HG03135 (cell line): ENCODE results near the gene LRP1B.
"Not testable (repeated sequence)": the region's sequence is repeated elsewhere in the genome, so short reads cannot be mapped to it uniquely, and the experiment has no call there.

Experiments used
- ATAC-seq: cut with Tn5 transposase; IDR thresholded peaks from one replicate; pipeline ENCODE4 v1.9.1; 2021; ENCODE audit warnings: mild to moderate bottlenecking, moderate library complexity; ENCODE audit not compliant: unreplicated experiment

The LRP1B gene

GRCh38 chr2:140597205-140597604, 1533.6 kb downstream of the LRP1B start:
- ATAC-seq: no peak

- ATAC-seq: peak; percentile 50
Observed at GRCh38 chr2:140596447-140596846, 1534.4 kb downstream of the LRP1B start.

GRCh38 chr2:140595107-140595506, 1535.7 kb downstream of the LRP1B start:
- ATAC-seq: no peak

GRCh38 chr2:140593132-140593531, 1537.7 kb downstream of the LRP1B start:
- ATAC-seq: no peak

- no peak for ATAC-seq
Observed at GRCh38 chr2:140589696-140590095, 1541.1 kb downstream of the LRP1B start.

- ATAC-seq: no peak
Observed at GRCh38 chr2:140589273-140589672, 1541.5 kb downstream of the LRP1B start.

- peak; percentile 95 for ATAC-seq
Observed at GRCh38 chr2:140586379-140586778, 1544.4 kb downstream of the LRP1B start.

- ATAC-seq: no peak
Observed at GRCh38 chr2:140585016-140585415, 1545.8 kb downstream of the LRP1B start.

- no peak for ATAC-seq
Observed at GRCh38 chr2:140584471-140584870, 1546.3 kb downstream of the LRP1B start.

GRCh38 chr2:140580532-140581151, 1550.2 kb downstream of the LRP1B start:
- no peak for ATAC-seq

- no peak for ATAC-seq
Observed at GRCh38 chr2:140577453-140577852, 1553.4 kb downstream of the LRP1B start.

- no peak for ATAC-seq
Observed at GRCh38 chr2:140567734-140568133, 1563.1 kb downstream of the LRP1B start.

GRCh38 chr2:140565756-140566155, 1565.1 kb downstream of the LRP1B start:
- no peak for ATAC-seq

GRCh38 chr2:140555701-140556100, 1575.1 kb downstream of the LRP1B start:
- no peak for ATAC-seq

GRCh38 chr2:140552634-140553033, 1578.2 kb downstream of the LRP1B start:
- no peak for ATAC-seq

- no peak for ATAC-seq
Observed at GRCh38 chr2:140551287-140551686, 1579.5 kb downstream of the LRP1B start.

GRCh38 chr2:140550821-140551220, 1580.0 kb downstream of the LRP1B start:
- ATAC-seq: no peak

GRCh38 chr2:140544769-140545168, 1586.0 kb downstream of the LRP1B start:
- not testable (repeated sequence) for ATAC-seq

GRCh38 chr2:140542627-140543026, 1588.2 kb downstream of the LRP1B start:
- no peak for ATAC-seq

GRCh38 chr2:140539242-140539875, 1591.5 kb downstream of the LRP1B start:
- no peak for ATAC-seq

- ATAC-seq: no peak
Observed at GRCh38 chr2:140529706-140530105, 1601.1 kb downstream of the LRP1B start.

GRCh38 chr2:140528982-140529381, 1601.8 kb downstream of the LRP1B start:
- no peak for ATAC-seq

GRCh38 chr2:140526575-140526974, 1604.2 kb downstream of the LRP1B start:
- ATAC-seq: no peak
